Activated B cell treated with CpG ODN at 0.5 μM for 24 hours (primary cell): ENCODE data around the gene TRAPPC3L. TPM values are rescaled to one million over a fixed set of nuclear protein-coding genes. Genes with fewer than 3 reads are reported as not detected.

Experiments
- ATAC-seq: fragments of 200-7000 bp; cut with Tn5 transposase; one replicate; pipeline ENCODE4 v1.10.0; 2021; ENCODE audit warnings: low read depth, mild to moderate bottlenecking, moderate library complexity
- CTCF ChIA-PET: fragments of 350-600 bp; sonication (Branson Sonifier 250); formaldehyde crosslinking; loops from one replicate; lab custom pipeline; 2021; ENCODE audit warnings: antibody characterized with exemption; lab: Charles Lee
- POLR2A ChIA-PET: fragments of 350-600 bp; sonication (Branson Sonifier 250); formaldehyde crosslinking; loops from one replicate; lab custom pipeline; 2021; ENCODE audit warnings: antibody characterized with exemption; lab: Charles Lee
- DNase-seq: peaks from one replicate; pipeline ENCODE4 v3.0.0; 2022
- H3K27ac Mint-ChIP-seq: one replicate; pipeline ENCODE4 v1.8.0; 2020; ENCODE audit warnings: mixed read lengths
- H3K27me3 Mint-ChIP-seq: one replicate; pipeline ENCODE4 v1.8.0; 2021; ENCODE audit warnings: mixed read lengths
- H3K36me3 Mint-ChIP-seq: one replicate; pipeline ENCODE4 v1.8.0; 2021; ENCODE audit warnings: low read depth, mixed read lengths
- H3K4me1 Mint-ChIP-seq: one replicate; pipeline ENCODE4 v1.8.0; 2021; ENCODE audit warnings: mixed read lengths
- H3K4me3 Mint-ChIP-seq: one replicate; pipeline ENCODE4 v1.8.0; 2020; ENCODE audit warnings: mild to moderate bottlenecking, mixed read lengths
- H3K9me3 Mint-ChIP-seq: one replicate; pipeline ENCODE4 v1.8.0; 2020; ENCODE audit warnings: mixed read lengths
- intact Hi-C: fragments of 100-400 bp; cut with micrococcal nuclease; formaldehyde crosslinking; loops from one replicate; pipeline ENCODE4 v1.15.1; 2024
- total RNA-seq: library from RNA; stranded (reverse); gene quantifications from 2 replicates; pipeline ENCODE4 v1.2.3, GENCODE V29; 2022
- TF ChIP-seq, protein P1 (sequence below): fragments of 200-600 bp; IDR thresholded peaks from one replicate; pipeline ENCODE4 v1.8.0; 2022; ENCODE audit warnings: antibody characterized with exemption, mild to moderate bottlenecking

Gene TRAPPC3L
- total RNA-seq, 1 donor from 2014 or later, result not detected

GRCh38 chr6:116561377-116562018 is 16.0 kb upstream of the TRAPPC3L start:
- ChIA-PET POLR2A (interaction anchor here (1.0 kb wide), 2 partner anchors 10 to 342 kb away, joined by 4 to 9 read pairs; partner anchors contain the start of gene RWDD1), CTCF (interaction anchor here (0.8 to 3.5 kb wide), 21 partner anchors 9 to 444 kb away, joined by 3 to 40 read pairs (median 4); partner anchors contain the start of gene RWDD1)
- H3K27me3 Mint-ChIP-seq, result peaks cover 14% of the 10 kb centered on the region
- peak; percentile 81 for ATAC-seq
- TF ChIP-seq, protein P1, sequence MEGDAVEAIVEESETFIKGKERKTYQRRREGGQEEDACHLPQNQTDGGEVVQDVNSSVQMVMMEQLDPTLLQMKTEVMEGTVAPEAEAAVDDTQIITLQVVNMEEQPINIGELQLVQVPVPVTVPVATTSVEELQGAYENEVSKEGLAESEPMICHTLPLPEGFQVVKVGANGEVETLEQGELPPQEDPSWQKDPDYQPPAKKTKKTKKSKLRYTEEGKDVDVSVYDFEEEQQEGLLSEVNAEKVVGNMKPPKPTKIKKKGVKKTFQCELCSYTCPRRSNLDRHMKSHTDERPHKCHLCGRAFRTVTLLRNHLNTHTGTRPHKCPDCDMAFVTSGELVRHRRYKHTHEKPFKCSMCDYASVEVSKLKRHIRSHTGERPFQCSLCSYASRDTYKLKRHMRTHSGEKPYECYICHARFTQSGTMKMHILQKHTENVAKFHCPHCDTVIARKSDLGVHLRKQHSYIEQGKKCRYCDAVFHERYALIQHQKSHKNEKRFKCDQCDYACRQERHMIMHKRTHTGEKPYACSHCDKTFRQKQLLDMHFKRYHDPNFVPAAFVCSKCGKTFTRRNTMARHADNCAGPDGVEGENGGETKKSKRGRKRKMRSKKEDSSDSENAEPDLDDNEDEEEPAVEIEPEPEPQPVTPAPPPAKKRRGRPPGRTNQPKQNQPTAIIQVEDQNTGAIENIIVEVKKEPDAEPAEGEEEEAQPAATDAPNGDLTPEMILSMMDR, result peak; percentile 50
- H3K27ac Mint-ChIP-seq, result no peak overlapping the region
- H3K4me3 Mint-ChIP-seq, result no peak overlapping the region
- intact Hi-C loops, result loop anchor here (1.0 kb wide), 4 partner anchors 25 to 343 kb away; no protein-coding TSS in a partner anchor
- no peaks in the 10 kb centered on the region for H3K36me3 Mint-ChIP-seq
- peak; percentile 37 for DNase-seq
- H3K9me3 Mint-ChIP-seq, result no peaks in the 10 kb centered on the region
- H3K4me1 Mint-ChIP-seq, result peaks cover 2% of the 10 kb centered on the region

GRCh38 chr6:116560130-116560529 is 14.6 kb upstream of the TRAPPC3L start:
- Mint-ChIP-seq H3K27ac (no peak overlapping the region), H3K36me3 (no peaks in the 10 kb centered on the region), H3K4me3 (no peak overlapping the region), H3K9me3 (no peaks in the 10 kb centered on the region), H3K27me3 (peaks cover 11% of the 10 kb centered on the region), H3K4me1 (peaks cover 2% of the 10 kb centered on the region)
- ChIA-PET CTCF (interaction anchor here (0.6 to 3.5 kb wide), 15 partner anchors 9 to 443 kb away, joined by 3 to 40 read pairs (median 5); partner anchors contain the start of gene RWDD1), POLR2A (no interaction called here)
- TF ChIP-seq, protein P1, result no peak
- intact Hi-C loops, result no loop called here
- DNase-seq (no peak), ATAC-seq (no peak)

DNA sequence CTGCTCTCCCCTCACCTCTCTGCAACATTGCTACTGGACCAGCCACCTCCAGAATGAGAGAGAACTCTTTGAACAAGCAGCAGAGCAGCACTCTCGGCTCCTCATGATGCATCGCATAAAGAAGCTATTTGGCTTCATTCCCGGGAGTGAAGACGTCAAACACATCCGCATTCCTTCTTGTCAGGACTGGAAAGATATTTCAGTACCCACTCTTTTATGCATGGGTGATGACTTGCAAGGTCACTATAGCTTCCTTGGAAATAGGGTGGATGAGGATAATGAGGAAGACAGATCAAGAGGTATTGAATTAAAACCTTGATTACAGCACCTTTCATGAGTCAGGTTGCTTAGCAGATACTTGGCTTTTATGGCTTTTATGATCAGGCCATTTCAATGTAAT is 12.4 kb upstream of the TRAPPC3L start:
- DNase-seq, result no peak
- ATAC-seq, result no peak
- TF ChIP-seq, protein P1, result no peak
- intact Hi-C loops, result no loop called here
- ChIA-PET POLR2A (no interaction called here), CTCF (interaction anchor here (0.9 to 1.7 kb wide), 2 partner anchors 13 to 289 kb away, joined by 3 to 4 read pairs; partner anchors contain the start of gene TRAPPC3L)
- Mint-ChIP-seq H3K27ac (no peak overlapping the region), H3K4me3 (no peak overlapping the region), H3K27me3 (peaks cover 11% of the 10 kb centered on the region), H3K9me3 (no peaks in the 10 kb centered on the region), H3K36me3 (no peaks in the 10 kb centered on the region), H3K4me1 (no peaks in the 10 kb centered on the region)

DNA sequence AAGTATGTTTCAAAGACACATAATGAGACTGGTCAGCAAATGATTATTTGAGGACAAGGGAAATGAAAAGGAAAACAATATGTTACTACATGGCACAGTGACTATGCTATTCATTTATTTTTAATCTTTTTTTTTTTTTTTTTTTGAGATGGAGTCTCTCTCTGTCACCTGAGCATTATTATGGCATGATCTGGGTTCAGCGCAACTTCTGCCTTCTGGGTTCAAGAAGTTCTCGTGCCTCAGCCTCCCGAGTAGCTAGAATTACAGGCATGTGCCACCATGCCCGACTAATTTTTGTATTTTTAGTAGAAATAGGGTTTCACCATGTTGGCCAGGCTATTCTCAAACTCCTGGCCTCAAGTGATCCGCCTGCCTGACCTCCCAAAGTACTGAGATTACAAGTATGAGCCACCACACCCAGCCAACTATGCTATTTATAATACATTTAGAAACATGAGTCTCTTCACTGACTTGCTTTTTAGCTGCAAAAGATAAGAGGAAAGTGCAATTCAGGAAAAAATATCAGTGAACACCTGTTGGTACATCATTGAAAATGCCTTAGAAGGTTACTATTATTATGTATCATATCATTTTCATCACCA is 11.4 kb upstream of the TRAPPC3L start:
- no peaks in the 10 kb centered on the region for H3K4me1 Mint-ChIP-seq
- TF ChIP-seq, protein P1, result no peak
- peaks cover 11% of the 10 kb centered on the region for H3K27me3 Mint-ChIP-seq
- H3K4me3 Mint-ChIP-seq, result no peak overlapping the region
- CTCF ChIA-PET, result interaction anchor here (0.9 to 1.7 kb wide), 2 partner anchors 12 to 288 kb away, joined by 3 to 4 read pairs; partner anchors contain the start of gene TRAPPC3L
- POLR2A ChIA-PET, result no interaction called here
- DNase-seq (no peak), ATAC-seq (no peak)
- H3K27ac Mint-ChIP-seq, result no peak overlapping the region
- H3K9me3 Mint-ChIP-seq, result no peaks in the 10 kb centered on the region
- no peaks in the 10 kb centered on the region for H3K36me3 Mint-ChIP-seq
- intact Hi-C loops, result no loop called here

- no peak overlapping the region for H3K4me3 Mint-ChIP-seq
- no peak for ATAC-seq
- DNase-seq, result no peak
- TF ChIP-seq, protein P1, result no peak
- intact Hi-C loops, result no loop called here
- H3K27ac Mint-ChIP-seq, result no peak overlapping the region
- no peaks in the 10 kb centered on the region for H3K36me3 Mint-ChIP-seq
- ChIA-PET POLR2A (no interaction called here), CTCF (no interaction called here)
- H3K9me3 Mint-ChIP-seq, result no peaks in the 10 kb centered on the region
- no peaks in the 10 kb centered on the region for H3K4me1 Mint-ChIP-seq
- H3K27me3 Mint-ChIP-seq, result peaks cover 11% of the 10 kb centered on the region
Observed at GRCh38 chr6:116556065-116556464, 10.6 kb upstream of the TRAPPC3L start.
